Pancreas (tissue), 10 donors: ENCODE data around the gene RAI1. TPM values are rescaled to one million over a fixed set of nuclear protein-coding genes. Genes with fewer than 3 reads are reported as not detected.

ENCODE experiments used
- ATAC-seq, 4 donors: fragments of 200-7000 bp; cut with Tn5 transposase; one replicate each; pipeline versions ENCODE4 v1.8.0 to v1.9.1; 2020; ENCODE audit warnings: mild to moderate bottlenecking in 4 of 4, moderate library complexity in 4 of 4
- DNase-seq, 6 donors: peaks; one replicate each; pipeline ENCODE4 v3.0.0-alpha.2; 2020
- FAIRE-seq: peaks from 2 replicates; lab custom pipeline; 2012; peaks lifted over from hg19 to GRCh38; lab: Jason Lieb, UNC
- H3K27ac ChIP-seq, 4 donors: fragments of 200-600 bp; sonication (generic); 1 replicate in 3 of 4; 2 replicates in 1 of 4; pipeline versions ENCODE4 v1.5.0 to v1.8.0; 2020
- H3K27me3 ChIP-seq, 4 donors: fragments of 200-600 bp; one replicate each; pipeline ENCODE4 v1.8.0; 2021
- H3K36me3 ChIP-seq, 3 donors: fragments of 200-600 bp; sonication (generic) in 1 of 3; one replicate each; pipeline versions ENCODE4 v1.5.0 to v1.8.0; 2020 to 2021
- H3K4me1 ChIP-seq, 3 donors: fragments of 200-600 bp; one replicate each; pipeline ENCODE4 v1.8.0; 2021
- H3K4me3 ChIP-seq, 4 donors: fragments of 200-600 bp; sonication (generic) in 2 of 4; one replicate each; pipeline versions ENCODE4 v1.5.0 to v1.8.0; 2020 to 2021
- H3K9me3 ChIP-seq, 4 donors: fragments of 200-600 bp; one replicate each; pipeline ENCODE4 v1.8.0; 2021
- CTCF ChIP-seq, 4 donors: fragments of 200-600 bp; sonication (generic) in 3 of 4; IDR thresholded peaks; one replicate each; pipeline versions ENCODE4 v1.5.0 to v1.8.0; 2021; ENCODE audit warnings: antibody characterized with exemption in 4 of 4
- WGBS, 2 donors: extraction: QIAGEN DNeasy Blood & Tissue Kit; methylation state at CpG; one replicate each; pipeline ENCODE4 v1.1.7; 2013; 5-methylcytosine and 5-hydroxymethylcytosine counted together
- intact Hi-C, 3 donors: fragments of 100-400 bp; cut with DNase I; formaldehyde crosslinking; loops; one replicate each; pipeline versions ENCODE4 v1.11.1 to v1.14.2; 2022
- polyA plus RNA-seq, 2 donors: library from polyadenylated mRNA; stranded (reverse); fragments of 200-250 nt; gene quantifications; one replicate each; pipeline ENCODE4 v1.2.3, GENCODE V29; 2013
- total RNA-seq, 6 donors: library from RNA; stranded (reverse); fragmentation: NEBNext Ultra II Directional in 4 of 6; extraction: Animal tissue kit (Norgen Biotek cat#: 25700) in 4 of 6; gene quantifications; one replicate each; pipeline versions ENCODE4 v1.2.1 to v1.2.4, GENCODE V29; 2021 to 2023
- donor health status: healthy with polysubstance abuse.
- donor health status: DM: no; HTN: no; CAD: no; lungs with moderate emphysema.
- donor health status: DM: no; HTN: no; CAD: no.
- donor health status: control.
- donor health status: control.
- donor health status: Bipolar disorder and iron deficiency.
- donor health status: DM: yes; HTN: yes; CAD: no.
- donor health status: DM: no; HTN: no; CAD: no.
- donor health status: DM: no; HTN: no; CAD: no.
- donor health status: DM: yes; HTN: yes; CAD: no.

The RAI1 gene
- total and polyA plus RNA-seq, 8 donors: 12.1 to 23.9 (median 16.7) TPM

DNA sequence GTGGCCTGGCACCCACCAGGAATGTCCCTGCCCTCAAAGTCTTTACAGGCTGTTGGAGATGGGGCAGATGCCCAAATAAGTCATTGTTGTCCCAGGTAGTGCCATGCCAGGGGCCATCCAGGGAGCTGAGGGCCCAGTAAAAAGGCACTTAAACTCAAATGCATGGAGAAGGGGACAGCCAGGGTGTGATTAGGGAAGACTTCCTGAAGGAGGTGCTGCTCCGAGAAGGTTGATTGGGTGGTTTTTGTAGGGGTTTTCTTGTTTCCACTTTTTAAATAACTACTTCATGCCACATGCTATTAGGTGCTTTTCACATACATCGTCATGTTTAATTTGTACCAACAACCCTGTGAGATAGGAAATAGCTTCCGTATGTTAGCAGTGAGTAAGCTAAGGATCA, 66.9 kb downstream of the RAI1 start:
- Histone ChIP-seq H3K9me3 (no peaks in the 10 kb centered on the region), H3K27ac (no peak overlapping the region), H3K4me1 (peaks cover 0 to 11% (median 6%) of the 10 kb centered on the region in 3 donors), H3K4me3 (no peak overlapping the region), H3K36me3 (no peaks in the 10 kb centered on the region), H3K27me3 (no peaks in the 10 kb centered on the region)
- intact Hi-C loops: loop anchor here in 1 of 3 donors (10.0 kb wide), 1 partner anchor 53 kb away; no protein-coding TSS in a partner anchor
- TF ChIP-seq CTCF (IDR thresholded peaks at IDR 0.05): no peak
- FAIRE-seq (no peak), ATAC-seq (no peak), DNase-seq (no peak)
- WGBS, 2 donors: 91% methylated on average over 3 of the region's 3 CpGs

DNA sequence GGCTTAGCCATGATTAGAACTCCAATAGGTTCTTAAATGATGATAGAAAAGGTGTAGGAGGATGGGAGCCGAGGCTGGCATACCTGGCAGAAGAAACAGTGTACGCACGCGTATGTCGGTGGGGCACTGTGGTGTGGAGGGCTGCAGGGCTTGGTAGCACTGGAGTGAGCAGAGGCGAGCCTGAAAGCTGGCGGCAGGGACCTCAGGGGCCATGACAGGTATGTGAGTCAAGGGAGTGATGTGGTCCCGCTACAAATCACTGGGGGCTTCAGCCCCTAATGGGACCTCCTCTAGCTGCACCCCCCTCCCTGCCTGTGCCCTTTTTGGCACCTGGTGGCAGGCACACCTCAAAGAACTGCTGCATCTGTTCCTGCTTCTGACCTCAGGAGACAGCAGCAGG, 67.3 kb downstream of the RAI1 start:
- Histone ChIP-seq H3K4me1 (peaks cover 0 to 11% (median 6%) of the 10 kb centered on the region in 3 donors), H3K9me3 (no peaks in the 10 kb centered on the region), H3K36me3 (no peaks in the 10 kb centered on the region), H3K27ac (no peak overlapping the region), H3K4me3 (no peak overlapping the region), H3K27me3 (no peaks in the 10 kb centered on the region)
- FAIRE-seq (no peak), DNase-seq (no peak), ATAC-seq (no peak)
- 88 to 91% methylated on average over 8 of the region's 8 CpGs for WGBS, 2 donors
- intact Hi-C loops: loop anchor here in 1 of 3 donors (10.0 kb wide), 1 partner anchor 54 kb away; no protein-coding TSS in a partner anchor
- no peak for TF ChIP-seq CTCF (IDR thresholded peaks at IDR 0.05)

GRCh38 chr17:17749025-17749772, 67.9 kb downstream of the RAI1 start:
- H3K27me3 ChIP-seq: no peaks in the 10 kb centered on the region
- DNase-seq (peak in 1 of 6 donors; percentile 66), ATAC-seq (peak in 1 of 4 donors; percentile 0), FAIRE-seq (no peak)
- 78 to 81% methylated on average over 17 of the region's 17 CpGs for WGBS, 2 donors
- peak overlapping the region in 2 of 4 donors; percentile 33 to 35 for H3K27ac ChIP-seq
- H3K36me3 ChIP-seq: no peaks in the 10 kb centered on the region
- H3K4me3 ChIP-seq: no peak overlapping the region
- no peaks in the 10 kb centered on the region for H3K9me3 ChIP-seq
- intact Hi-C loops: loop anchor here in 1 of 3 donors (10.0 kb wide), 1 partner anchor 54 kb away; no protein-coding TSS in a partner anchor
- no peak for TF ChIP-seq CTCF (IDR thresholded peaks at IDR 0.05)
- peaks cover 0 to 11% (median 6%) of the 10 kb centered on the region in 3 donors for H3K4me1 ChIP-seq

GRCh38 chr17:17749921-17750320, 68.7 kb downstream of the RAI1 start:
- intact Hi-C loops: loop anchor here in 1 of 3 donors (10.0 kb wide), 1 partner anchor 55 kb away; no protein-coding TSS in a partner anchor
- no peaks in the 10 kb centered on the region for H3K9me3 ChIP-seq
- H3K27ac ChIP-seq: peak overlapping the region in 2 of 4 donors; percentile 33 to 35
- FAIRE-seq: no peak
- WGBS, 2 donors: 31 to 39% methylated on average over 6 of the region's 6 CpGs
- H3K36me3 ChIP-seq: no peaks in the 10 kb centered on the region
- H3K4me3 ChIP-seq: no peak overlapping the region
- DNase-seq: peak in 4 of 6 donors; percentile 57 to 72 (median 62)
- TF ChIP-seq CTCF (IDR thresholded peaks at IDR 0.05): no peak
- peak in 3 of 4 donors; percentile 29 to 50 (median 44) for ATAC-seq
- H3K27me3 ChIP-seq: no peaks in the 10 kb centered on the region
- H3K4me1 ChIP-seq: peaks cover 0 to 11% (median 6%) of the 10 kb centered on the region in 3 donors
